Activated CD4-positive, alpha-beta memory T cell treated with anti-CD3 and anti-CD28 coated beads for 36 hours (primary cell): ENCODE measurements around the gene MB. TPM values are rescaled to one million over a fixed set of nuclear protein-coding genes. Genes with fewer than 3 reads are reported as not detected.

Experiments
- CTCF ChIA-PET: fragments of 350-600 bp; sonication (Branson Sonifier 250); formaldehyde crosslinking; loops from one replicate; lab custom pipeline; 2021; ENCODE audit warnings: antibody characterized with exemption, inconsistent platforms; lab: Charles Lee
- POLR2A ChIA-PET: fragments of 350-600 bp; sonication (Branson Sonifier 250); formaldehyde crosslinking; loops from one replicate; lab custom pipeline; 2021; ENCODE audit warnings: antibody characterized with exemption; lab: Charles Lee
- DNase-seq: peaks from one replicate; pipeline ENCODE4 v3.0.0-alpha.2; 2020
- H3K27ac Mint-ChIP-seq: one replicate; pipeline ENCODE4 v1.8.0; 2021; ENCODE audit warnings: mixed read lengths
- H3K27me3 Mint-ChIP-seq: one replicate; pipeline ENCODE4 v1.8.0; 2021; ENCODE audit warnings: mixed read lengths
- H3K36me3 Mint-ChIP-seq: one replicate; pipeline ENCODE4 v1.8.0; 2021; ENCODE audit warnings: mixed read lengths
- H3K4me1 Mint-ChIP-seq: one replicate; pipeline ENCODE4 v1.8.0; 2021; ENCODE audit warnings: low read depth, mixed read lengths
- H3K4me3 Mint-ChIP-seq: one replicate; pipeline ENCODE4 v1.8.0; 2021; ENCODE audit warnings: mild to moderate bottlenecking, mixed read lengths
- H3K9me3 Mint-ChIP-seq: one replicate; pipeline ENCODE4 v1.8.0; 2021; ENCODE audit warnings: mixed read lengths
- intact Hi-C: fragments of 100-400 bp; cut with micrococcal nuclease; formaldehyde crosslinking; loops from one replicate; pipeline ENCODE4 v1.15.1; 2023
- total RNA-seq, 2 experiments: library from RNA; stranded (reverse); gene quantifications; one replicate each; pipeline ENCODE4 v1.2.3, GENCODE V29; 2021

MB gene
- total RNA-seq, 2 experiments from 2014 or later, result not detected

GRCh38 chr22:35637254-35637653, 20.1 kb upstream of the MB start:
- Mint-ChIP-seq H3K4me1 (peaks cover 17% of the 10 kb centered on the region), H3K4me3 (no peak overlapping the region), H3K9me3 (no peaks in the 10 kb centered on the region), H3K27ac (no peak overlapping the region), H3K36me3 (no peaks in the 10 kb centered on the region), H3K27me3 (peaks cover 2% of the 10 kb centered on the region)
- no peak for DNase-seq
- CTCF ChIA-PET, result interaction anchor here (0.6 to 1.6 kb wide), 4 partner anchors 10 to 286 kb away, joined by 3 to 6 read pairs (median 3); partner anchors contain the start of gene APOL6
- intact Hi-C loops, result no loop called here
- POLR2A ChIA-PET, result interaction anchor here (0.6 kb wide), 1 partner anchor 1052 kb away, joined by 3 read pairs; no protein-coding TSS in a partner anchor

DNA sequence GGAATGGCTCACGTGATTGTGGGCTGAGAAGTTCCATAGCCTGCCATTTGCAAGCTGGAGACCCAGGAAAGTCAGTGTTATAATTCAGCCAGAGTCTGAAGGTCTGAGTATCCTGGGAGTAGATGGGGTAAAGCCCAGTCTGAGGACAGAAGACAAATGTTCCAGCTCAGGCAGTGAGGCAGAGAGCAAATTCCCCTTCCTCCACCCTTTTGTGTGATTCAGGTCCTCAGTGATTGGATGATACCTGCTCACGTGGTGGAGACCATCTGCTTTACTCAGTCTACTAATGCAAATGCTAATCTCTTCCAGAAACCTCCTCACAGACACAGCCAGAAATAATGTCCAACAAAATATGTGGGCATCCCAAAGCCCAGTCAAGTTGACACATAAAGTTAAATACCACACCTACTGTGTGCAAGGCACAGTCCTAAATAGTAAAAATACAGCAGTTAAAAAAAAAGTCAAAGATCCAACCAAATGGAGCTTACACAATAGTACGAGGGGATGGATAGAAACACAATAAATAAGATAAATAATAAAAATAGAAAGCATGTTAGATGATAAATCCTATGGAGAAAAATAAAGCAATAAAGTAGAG, 17.9 kb upstream of the MB start:
- Mint-ChIP-seq H3K9me3 (no peaks in the 10 kb centered on the region), H3K36me3 (no peaks in the 10 kb centered on the region), H3K27ac (no peak overlapping the region), H3K4me1 (peaks cover 16% of the 10 kb centered on the region), H3K27me3 (peaks cover 2% of the 10 kb centered on the region), H3K4me3 (no peak overlapping the region)
- POLR2A ChIA-PET, result no interaction called here
- CTCF ChIA-PET, result interaction anchor here (1.0 to 1.4 kb wide), 3 partner anchors 13 to 431 kb away, joined by 3 to 4 read pairs (median 4); partner anchors contain the start of gene APOL6
- peak; percentile 26 for DNase-seq
- intact Hi-C loops, result loop anchor here (2.0 kb wide), 1 partner anchor 14 kb away; the partner anchor contains the start of gene APOL6

- ChIA-PET CTCF (no interaction called here), POLR2A (no interaction called here)
- H3K4me1 Mint-ChIP-seq, result peaks cover 23% of the 10 kb centered on the region
- no peaks in the 10 kb centered on the region for H3K9me3 Mint-ChIP-seq
- peaks cover 2% of the 10 kb centered on the region for H3K27me3 Mint-ChIP-seq
- no peaks in the 10 kb centered on the region for H3K36me3 Mint-ChIP-seq
- H3K27ac Mint-ChIP-seq, result no peak overlapping the region
- intact Hi-C loops, result loop anchor here (2.0 kb wide), 1 partner anchor 15 kb away; the partner anchor contains the start of gene APOL6
- H3K4me3 Mint-ChIP-seq, result no peak overlapping the region
- DNase-seq, result no peak
Observed at GRCh38 chr22:35634015-35634414, 16.9 kb upstream of the MB start.

DNA sequence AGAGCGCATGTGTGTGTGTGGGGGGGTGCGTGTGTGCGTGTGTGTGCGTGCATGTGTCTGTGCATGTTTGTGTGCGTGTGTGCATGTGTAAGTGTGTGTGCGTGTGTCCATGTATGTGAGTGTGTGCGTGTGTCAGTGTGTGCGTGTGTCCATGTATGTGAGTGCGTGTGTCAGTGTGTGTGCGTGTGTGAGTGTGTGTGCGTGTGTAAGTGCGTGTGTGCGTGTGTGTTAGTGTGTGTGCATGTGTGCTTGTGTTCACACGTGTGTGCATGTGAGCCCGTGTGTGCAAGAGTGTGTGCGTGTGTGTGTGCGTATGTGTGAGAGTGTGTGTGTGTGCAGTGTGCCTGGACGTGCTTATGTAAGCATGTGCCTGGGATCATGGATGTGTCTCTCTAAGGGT, 16.4 kb upstream of the MB start:
- Mint-ChIP-seq H3K4me1 (peaks cover 23% of the 10 kb centered on the region), H3K4me3 (peak overlapping the region; percentile 2), H3K9me3 (peaks cover 1% of the 10 kb centered on the region), H3K27me3 (peaks cover 2% of the 10 kb centered on the region), H3K27ac (no peak overlapping the region), H3K36me3 (no peaks in the 10 kb centered on the region)
- intact Hi-C loops, result no loop called here
- ChIA-PET POLR2A (no interaction called here), CTCF (no interaction called here)
- DNase-seq, result no peak

DNA sequence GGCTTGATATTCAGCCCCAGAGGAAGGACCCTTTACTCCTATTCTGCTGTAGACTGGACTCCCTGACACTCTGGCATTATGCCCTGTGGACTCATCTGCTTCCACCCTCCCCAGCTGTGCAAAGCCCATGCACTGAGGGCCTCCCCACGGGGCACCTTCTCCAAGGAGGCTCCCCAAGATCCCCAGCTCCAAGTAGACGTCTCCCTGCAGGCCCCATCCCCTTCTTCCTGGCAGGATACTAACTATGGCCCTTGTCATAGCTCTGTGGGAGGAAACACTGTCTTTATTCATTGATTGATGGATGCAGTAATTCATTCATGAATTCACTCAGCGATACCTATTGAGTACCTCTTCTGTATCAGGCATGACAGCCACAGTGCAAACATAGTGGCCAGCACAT, 15.8 kb upstream of the MB start:
- Mint-ChIP-seq H3K9me3 (peaks cover 2% of the 10 kb centered on the region), H3K4me1 (peaks cover 23% of the 10 kb centered on the region), H3K27ac (no peak overlapping the region), H3K36me3 (no peaks in the 10 kb centered on the region), H3K4me3 (no peak overlapping the region), H3K27me3 (no peaks in the 10 kb centered on the region)
- POLR2A ChIA-PET, result interaction anchor here (0.6 kb wide), 1 partner anchor 30 kb away, joined by 3 read pairs; no protein-coding TSS in a partner anchor
- intact Hi-C loops, result no loop called here
- DNase-seq, result no peak
- CTCF ChIA-PET, result interaction anchor here (1.2 kb wide), 1 partner anchor 45 kb away, joined by 3 read pairs; no protein-coding TSS in a partner anchor

DNA sequence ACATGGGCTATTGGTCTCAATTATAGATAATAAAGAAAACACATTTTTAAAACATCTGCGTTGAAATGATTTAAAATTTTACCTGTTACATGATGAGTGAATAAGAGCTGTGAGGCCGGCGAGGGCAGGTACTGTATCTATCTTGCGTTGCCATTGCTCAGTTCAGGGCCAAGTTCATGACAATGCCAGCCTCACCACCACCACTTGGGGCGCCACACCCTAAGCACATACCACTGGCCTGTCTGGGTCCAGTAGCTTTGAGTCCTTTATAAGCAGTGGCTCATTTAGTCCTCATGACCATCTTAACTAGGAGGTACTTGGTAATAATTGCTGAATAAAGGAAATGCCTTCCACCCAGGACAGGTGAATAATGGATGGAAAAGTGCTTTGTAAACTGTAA, 14.5 kb upstream of the MB start:
- POLR2A ChIA-PET, result no interaction called here
- peak; percentile 65 for DNase-seq
- H3K9me3 Mint-ChIP-seq, result peaks cover 2% of the 10 kb centered on the region
- no peaks in the 10 kb centered on the region for H3K36me3 Mint-ChIP-seq
- no peaks in the 10 kb centered on the region for H3K27me3 Mint-ChIP-seq
- intact Hi-C loops, result no loop called here
- no peak overlapping the region for H3K4me3 Mint-ChIP-seq
- H3K4me1 Mint-ChIP-seq, result peaks cover 32% of the 10 kb centered on the region
- H3K27ac Mint-ChIP-seq, result no peak overlapping the region
- CTCF ChIA-PET, result interaction anchor here (0.9 to 1.9 kb wide), 6 partner anchors 9 to 435 kb away, joined by 3 to 6 read pairs (median 4); partner anchors contain the start of gene APOL6

- no peaks in the 10 kb centered on the region for H3K27me3 Mint-ChIP-seq
- H3K4me3 Mint-ChIP-seq, result no peak overlapping the region
- H3K9me3 Mint-ChIP-seq, result peaks cover 2% of the 10 kb centered on the region
- no peak for DNase-seq
- CTCF ChIA-PET, result interaction anchor here (0.8 to 1.9 kb wide), 10 partner anchors 9 to 435 kb away, joined by 3 to 8 read pairs (median 4); partner anchors contain the start of gene APOL6
- H3K27ac Mint-ChIP-seq, result no peak overlapping the region
- peaks cover 32% of the 10 kb centered on the region for H3K4me1 Mint-ChIP-seq
- POLR2A ChIA-PET, result interaction anchor here (0.8 to 1.1 kb wide), 2 partner anchors 9 to 17 kb away, joined by 3 to 7 read pairs; partner anchors contain the start of gene APOL6
- intact Hi-C loops, result no loop called here
- no peaks in the 10 kb centered on the region for H3K36me3 Mint-ChIP-seq
Observed at GRCh38 chr22:35630891-35631290, 13.8 kb upstream of the MB start.

- intact Hi-C loops, result no loop called here
- DNase-seq, result no peak
- Mint-ChIP-seq H3K9me3 (peaks cover 2% of the 10 kb centered on the region), H3K27ac (peak overlapping the region; percentile 19), H3K36me3 (no peaks in the 10 kb centered on the region), H3K27me3 (peaks cover under 1% of the 10 kb centered on the region), H3K4me1 (peaks cover 32% of the 10 kb centered on the region), H3K4me3 (no peak overlapping the region)
- POLR2A ChIA-PET, result interaction anchor here (0.8 to 1.1 kb wide), 2 partner anchors 10 to 18 kb away, joined by 3 to 7 read pairs; partner anchors contain the start of gene APOL6
- CTCF ChIA-PET, result interaction anchor here (0.6 to 1.9 kb wide), 9 partner anchors 8 to 436 kb away, joined by 3 to 8 read pairs (median 4); partner anchors contain the start of gene APOL6
Observed at GRCh38 chr22:35630387-35630793, 13.3 kb upstream of the MB start.

- Mint-ChIP-seq H3K4me1 (peaks cover 27% of the 10 kb centered on the region), H3K4me3 (no peak overlapping the region)
- POLR2A ChIA-PET, result interaction anchor here (0.8 kb wide), 1 partner anchor 10 kb away, joined by 3 read pairs; no protein-coding TSS in a partner anchor
Observed at GRCh38 chr22:35629406-35630216, 12.5 kb upstream of the MB start.

DNA sequence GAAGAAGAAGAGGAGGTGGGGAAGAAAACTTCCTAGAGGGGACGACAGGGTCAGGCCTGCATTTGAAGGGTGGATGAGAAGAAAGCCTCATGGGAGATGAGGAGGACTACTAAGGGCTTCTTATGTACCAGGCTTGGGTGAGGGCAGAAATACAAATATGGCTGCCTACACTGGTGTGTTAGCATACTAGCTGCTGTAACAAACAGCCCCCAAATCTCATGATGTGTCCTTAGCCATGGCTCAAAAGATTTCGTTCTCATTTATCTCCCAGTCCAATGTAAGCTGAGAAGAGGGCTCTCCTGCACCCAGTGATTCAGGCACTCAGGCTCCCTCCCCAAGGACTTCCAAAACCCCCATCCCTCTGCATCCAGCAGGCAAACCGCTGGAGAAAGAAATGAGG, 11.6 kb upstream of the MB start:
- Mint-ChIP-seq H3K36me3 (no peaks in the 10 kb centered on the region), H3K4me3 (no peak overlapping the region), H3K4me1 (peaks cover 23% of the 10 kb centered on the region), H3K27ac (no peak overlapping the region), H3K27me3 (peaks cover 3% of the 10 kb centered on the region), H3K9me3 (peaks cover 2% of the 10 kb centered on the region)
- POLR2A ChIA-PET, result no interaction called here
- CTCF ChIA-PET, result no interaction called here
- intact Hi-C loops, result loop anchor here (5.0 kb wide), 2 partner anchors 59 to 214 kb away; no protein-coding TSS in a partner anchor
- no peak for DNase-seq

More at GRCh38 chr22:35629406-35630216, 12.5 kb upstream of the MB start:
- Mint-ChIP-seq H3K36me3 (no peaks in the 10 kb centered on the region), H3K9me3 (peaks cover 2% of the 10 kb centered on the region), H3K27ac (peak overlapping the region; percentile 50), H3K27me3 (peaks cover 2% of the 10 kb centered on the region)
- DNase-seq, result peak; percentile 84
- intact Hi-C loops, result loop anchor here (5.0 kb wide), 2 partner anchors 58 to 213 kb away; no protein-coding TSS in a partner anchor
- CTCF ChIA-PET, result interaction anchor here (0.6 to 1.8 kb wide), 4 partner anchors 9 to 436 kb away, joined by 3 to 8 read pairs (median 4); partner anchors contain the start of gene APOL6

DNA sequence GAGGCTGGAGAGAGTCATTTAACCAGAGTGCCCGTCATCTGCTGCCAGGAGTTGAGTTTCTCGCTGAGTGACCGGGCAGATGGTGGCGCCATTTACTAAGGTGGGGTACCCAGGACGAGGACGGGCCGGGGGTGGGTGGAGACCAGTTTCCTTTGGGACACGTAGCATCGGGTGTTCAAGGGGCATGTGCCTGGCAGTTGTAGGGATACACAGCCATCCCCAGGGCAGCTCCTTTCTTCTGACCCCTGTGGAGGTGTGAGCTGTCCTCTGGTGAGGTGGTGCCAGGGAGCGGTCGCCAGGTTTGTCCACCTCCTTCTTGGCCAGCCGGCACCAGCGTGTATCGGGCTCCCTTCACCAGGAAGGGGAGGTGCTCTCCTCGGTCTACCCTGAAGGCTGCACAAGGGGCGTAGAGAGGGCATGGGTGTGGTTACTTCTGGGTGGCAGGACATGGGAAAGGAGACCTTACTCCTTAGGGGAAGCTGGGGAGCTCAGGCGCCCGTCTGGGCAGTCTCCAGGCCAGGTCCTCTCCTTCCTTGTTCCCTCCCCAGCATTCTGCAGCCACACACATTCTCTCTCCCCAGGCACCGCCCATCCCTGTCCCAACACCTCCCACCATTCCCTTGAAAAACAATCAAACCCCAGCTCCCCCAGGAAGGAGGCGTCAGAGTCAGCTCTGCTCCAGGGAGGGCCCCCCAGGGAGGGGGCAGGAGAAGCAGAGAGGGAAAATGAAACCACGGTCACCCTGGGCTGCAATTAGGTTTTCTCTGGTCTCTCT, 10.3 kb upstream of the MB start:
- peaks cover 2% of the 10 kb centered on the region for H3K9me3 Mint-ChIP-seq
- no peaks in the 10 kb centered on the region for H3K36me3 Mint-ChIP-seq
- peak overlapping the region; percentile 30 for H3K27ac Mint-ChIP-seq
- H3K4me1 Mint-ChIP-seq, result peaks cover 19% of the 10 kb centered on the region
- DNase-seq, result peak; percentile 82
- ChIA-PET CTCF (interaction anchor here (0.5 to 2.5 kb wide), 20 partner anchors 10 to 529 kb away, joined by 3 to 20 read pairs (median 4); partner anchors contain the start of gene APOL6), POLR2A (interaction anchor here (0.8 kb wide), 1 partner anchor 20 kb away, joined by 3 read pairs; no protein-coding TSS in a partner anchor)
- intact Hi-C loops, result loop anchor here (1.0 to 5.0 kb wide), 4 partner anchors 60 to 497 kb away; no protein-coding TSS in a partner anchor
- peaks cover 3% of the 10 kb centered on the region for H3K27me3 Mint-ChIP-seq
- H3K4me3 Mint-ChIP-seq, result peak overlapping the region; percentile 56
